ENCODE results near the gene SUSD4.

SUSD4 gene

GRCh38 chr1:223175633-223176032, 188.3 kb downstream of the SUSD4 start:
- no peaks in the 10 kb centered on the region for H3K27me3 ChIP-seq (ENCODE audit: insufficient read depth, low read length)
- H2AFZ ChIP-seq (ENCODE audit: low read length): no peak overlapping the region
- no peaks in the 10 kb centered on the region for H3F3A ChIP-seq (ENCODE audit: insufficient read depth, low read length)
- TF ChIP-seq EZH2 (IDR thresholded peaks at IDR 0.05; ENCODE audit: borderline replicate concordance, low read length) (no peak), CTCF (IDR thresholded peaks at IDR 0.05; ENCODE audit: low read length) (no peak)
- H3K4me1 ChIP-seq (ENCODE audit: insufficient read depth, low read length, severe bottlenecking): no peaks in the 10 kb centered on the region
- no peak overlapping the region for H3K4me3 ChIP-seq (ENCODE audit: low read depth, low read length, poor library complexity, severe bottlenecking)
- no peaks in the 10 kb centered on the region for H3K36me3 ChIP-seq (ENCODE audit: insufficient read depth, low read length)
- no peaks in the 10 kb centered on the region for H3K9me2 ChIP-seq (ENCODE audit: low read depth, low read length)
- no peaks in the 10 kb centered on the region for H4K20me1 ChIP-seq (ENCODE audit: insufficient read depth, low read length)
- H3K27ac ChIP-seq (ENCODE audit: low read depth, low read length, poor library complexity, severe bottlenecking): no peak overlapping the region
- no peaks in the 10 kb centered on the region for H3K79me2 ChIP-seq (ENCODE audit: insufficient read depth, low read length)
- no peak overlapping the region for H3K9ac ChIP-seq (ENCODE audit: low read length)
- H3K4me2 ChIP-seq (ENCODE audit: low read length): no peak overlapping the region
- no peaks in the 10 kb centered on the region for H3K9me3 ChIP-seq (ENCODE audit: low read length)

- Histone ChIP-seq H3K79me2 (ENCODE audit: insufficient read depth, low read length) (no peaks in the 10 kb centered on the region), H3K36me3 (ENCODE audit: insufficient read depth, low read length) (no peaks in the 10 kb centered on the region), H3F3A (ENCODE audit: insufficient read depth, low read length) (no peaks in the 10 kb centered on the region), H3K4me3 (ENCODE audit: low read depth, low read length, poor library complexity, severe bottlenecking) (no peak overlapping the region), H3K9ac (ENCODE audit: low read length) (no peak overlapping the region), H4K20me1 (ENCODE audit: insufficient read depth, low read length) (no peaks in the 10 kb centered on the region), H3K27me3 (ENCODE audit: insufficient read depth, low read length) (no peaks in the 10 kb centered on the region), H3K9me3 (ENCODE audit: low read length) (no peaks in the 10 kb centered on the region), H3K9me2 (ENCODE audit: low read depth, low read length) (no peaks in the 10 kb centered on the region), H3K27ac (ENCODE audit: low read depth, low read length, poor library complexity, severe bottlenecking) (no peak overlapping the region), H2AFZ (ENCODE audit: low read length) (no peak overlapping the region), H3K4me1 (ENCODE audit: insufficient read depth, low read length, severe bottlenecking) (no peaks in the 10 kb centered on the region), H3K4me2 (ENCODE audit: low read length) (no peak overlapping the region)
- TF ChIP-seq EZH2 (IDR thresholded peaks at IDR 0.05; ENCODE audit: borderline replicate concordance, low read length) (no peak), CTCF (IDR thresholded peaks at IDR 0.05; ENCODE audit: low read length) (no peak)
Observed at GRCh38 chr1:223175032-223175431, 188.9 kb downstream of the SUSD4 start.

All from OCI-LY1 (cell line).